Natural killer cell (primary cell): ENCODE measurements around the gene STH. TPM values are rescaled to one million over a fixed set of nuclear protein-coding genes. Genes with fewer than 3 reads are reported as not detected.

Source experiments
- ATAC-seq, 3 donors: fragments of 150-1000 bp in 2 of 3; fragments of 200-7000 bp in 1 of 3; cut with Tn5 transposase; 1 replicate in 1 of 3; 2 replicates in 2 of 3; pipeline ENCODE4 v1.10.0; 2021; ENCODE audit warnings: mild to moderate bottlenecking in 2 of 3, moderate library complexity in 2 of 3
- DNase-seq, 2 donors: peaks; one replicate each; pipeline versions ENCODE4 v3.0.0 to v3.0.0-alpha.2; 2013 to 2021; ENCODE audit warnings: mixed read lengths in 1 of 2
- H3K27ac ChIP-seq: one replicate; pipeline ENCODE4 v1.5.1; 2013; ENCODE audit warnings: mild to moderate bottlenecking, low read length
- H3K27me3 ChIP-seq: one replicate; pipeline ENCODE4 v1.6.1; 2013; ENCODE audit warnings: low read length; ENCODE audit not compliant: control insufficient read depth, insufficient read depth
- H3K36me3 ChIP-seq: one replicate; pipeline ENCODE4 v1.6.1; 2013; ENCODE audit warnings: low read length; ENCODE audit not compliant: control insufficient read depth, insufficient read depth
- H3K4me1 ChIP-seq: one replicate; pipeline ENCODE4 v1.6.1; 2013; ENCODE audit warnings: low read length; ENCODE audit not compliant: control insufficient read depth, insufficient read depth
- H3K4me3 ChIP-seq: one replicate; pipeline ENCODE4 v1.5.1; 2013; ENCODE audit warnings: low read length
- H3K9me3 ChIP-seq: one replicate; pipeline ENCODE4 v1.6.1; 2013; ENCODE audit warnings: low read length; ENCODE audit not compliant: control insufficient read depth, insufficient read depth
- H3K27ac Mint-ChIP-seq, 2 donors: one replicate each; pipeline ENCODE4 v1.8.0; 2022; ENCODE audit warnings: mild to moderate bottlenecking in 2 of 2, mixed read lengths in 2 of 2, moderate library complexity in 1 of 2
- H3K27me3 Mint-ChIP-seq, 2 donors: one replicate each; pipeline ENCODE4 v1.8.0; 2022; ENCODE audit warnings: low read depth in 2 of 2, mixed read lengths in 2 of 2
- H3K36me3 Mint-ChIP-seq: one replicate; pipeline ENCODE4 v1.8.0; 2022; ENCODE audit warnings: mixed read lengths
- H3K4me1 Mint-ChIP-seq, 2 donors: one replicate each; pipeline ENCODE4 v1.8.0; 2022; ENCODE audit warnings: mixed read lengths in 2 of 2
- H3K4me3 Mint-ChIP-seq: one replicate; pipeline ENCODE4 v1.8.0; 2022; ENCODE audit warnings: mild to moderate bottlenecking, moderate library complexity, mixed read lengths
- H3K9me3 Mint-ChIP-seq, 2 donors: one replicate each; pipeline ENCODE4 v1.8.0; 2022; ENCODE audit warnings: mixed read lengths in 2 of 2
- CTCF ChIP-seq: fragments of 200-600 bp; IDR thresholded peaks from one replicate; pipeline ENCODE4 v1.8.0; 2022; ENCODE audit warnings: antibody characterized with exemption
- WGBS: methylation state at CpG from one replicate; pipeline ENCODE4 v1.1.7; 2013; ENCODE audit warnings: missing lambda C conversion rate; ENCODE audit not compliant: insufficient coverage; 5-methylcytosine and 5-hydroxymethylcytosine counted together
- intact Hi-C: fragments of 100-400 bp; cut with micrococcal nuclease; formaldehyde crosslinking; loops from one replicate; pipeline ENCODE4 v1.14.2; 2022
- total RNA-seq, 4 donors: library from RNA; stranded (reverse); fragments of 120-200 nt in 1 of 4; gene quantifications; one replicate each; pipeline versions ENCODE4 v1.2.3 to v1.2.4, GENCODE V29; 2013 to 2022

The STH gene
- total RNA-seq, 3 donors from 2014 or later (not counting 1 experiment from before 2014, with no cell fraction given): not detected

- peaks cover 27% of the 10 kb centered on the region for H3K36me3 Mint-ChIP-seq
- no peak for TF ChIP-seq CTCF
- no peak overlapping the region for H3K4me3 Mint-ChIP-seq
- no peak overlapping the region for H3K4me3 ChIP-seq
- ATAC-seq (no peak), DNase-seq (no peak)
- H3K9me3 Mint-ChIP-seq: no peaks in the 10 kb centered on the region
- whole genome bisulfite sequencing: 93% methylated on average over 5 of the region's 6 CpGs
- peak overlapping the region in 1 of 2 donors; percentile 63 for H3K27ac Mint-ChIP-seq
- H3K4me1 ChIP-seq: no peaks in the 10 kb centered on the region
- no peaks in the 10 kb centered on the region for H3K27me3 Mint-ChIP-seq
- no peak overlapping the region for H3K27ac ChIP-seq
- intact Hi-C loops: no loop called here
- H3K27me3 ChIP-seq: no peaks in the 10 kb centered on the region
- H3K36me3 ChIP-seq: peaks cover 82% of the 10 kb centered on the region
- H3K4me1 Mint-ChIP-seq: peaks cover 12 to 22% of the 10 kb centered on the region in 2 donors
- H3K9me3 ChIP-seq: no peaks in the 10 kb centered on the region
Observed at GRCh38 chr17:46038414-46038813, 39.4 kb downstream of the STH start.

- no peak overlapping the region for H3K27ac ChIP-seq
- no peaks in the 10 kb centered on the region for H3K4me1 ChIP-seq
- Mint-ChIP-seq H3K4me1 (peaks cover 18 to 27% of the 10 kb centered on the region in 2 donors), H3K27ac (no peak overlapping the region), H3K27me3 (no peaks in the 10 kb centered on the region), H3K4me3 (no peak overlapping the region), H3K9me3 (no peaks in the 10 kb centered on the region), H3K36me3 (peaks cover 27% of the 10 kb centered on the region)
- no peaks in the 10 kb centered on the region for H3K9me3 ChIP-seq
- ATAC-seq: no peak
- no peak overlapping the region for H3K4me3 ChIP-seq
- no peak for TF ChIP-seq CTCF
- DNase-seq: no peak
- WGBS: 94% methylated on average over 12 of the region's 12 CpGs
- H3K27me3 ChIP-seq: no peaks in the 10 kb centered on the region
- intact Hi-C loops: no loop called here
- peaks cover 81% of the 10 kb centered on the region for H3K36me3 ChIP-seq
Observed at GRCh38 chr17:46038937-46039336, 39.9 kb downstream of the STH start.

GRCh38 chr17:46039592-46040186 lies 40.6 kb downstream of the STH start:
- Histone ChIP-seq H3K36me3 (peaks cover 76% of the 10 kb centered on the region), H3K4me3 (no peak overlapping the region), H3K9me3 (no peaks in the 10 kb centered on the region), H3K27me3 (no peaks in the 10 kb centered on the region), H3K27ac (no peak overlapping the region), H3K4me1 (no peaks in the 10 kb centered on the region)
- peaks cover 27% of the 10 kb centered on the region for H3K36me3 Mint-ChIP-seq
- H3K27ac Mint-ChIP-seq: no peak overlapping the region
- H3K27me3 Mint-ChIP-seq: no peaks in the 10 kb centered on the region
- no peak overlapping the region for H3K4me3 Mint-ChIP-seq
- ATAC-seq (no peak), DNase-seq (no peak)
- TF ChIP-seq CTCF: no peak
- intact Hi-C loops: no loop called here
- WGBS: 97% methylated on average over 4 of the region's 5 CpGs
- H3K4me1 Mint-ChIP-seq: peaks cover 25 to 31% of the 10 kb centered on the region in 2 donors
- no peaks in the 10 kb centered on the region for H3K9me3 Mint-ChIP-seq

GRCh38 chr17:46042246-46042645 lies 43.2 kb downstream of the STH start:
- H3K9me3 Mint-ChIP-seq: no peaks in the 10 kb centered on the region
- Histone ChIP-seq H3K27me3 (no peaks in the 10 kb centered on the region), H3K27ac (no peak overlapping the region), H3K4me1 (no peaks in the 10 kb centered on the region), H3K9me3 (no peaks in the 10 kb centered on the region), H3K4me3 (no peak overlapping the region), H3K36me3 (peaks cover 70% of the 10 kb centered on the region)
- H3K4me3 Mint-ChIP-seq: no peak overlapping the region
- no peak for TF ChIP-seq CTCF
- H3K36me3 Mint-ChIP-seq: peaks cover 22% of the 10 kb centered on the region
- peak overlapping the region in 1 of 2 donors; percentile 4 for H3K27ac Mint-ChIP-seq
- no peak for ATAC-seq
- WGBS: 100% methylated on average over 2 of the region's 2 CpGs
- H3K4me1 Mint-ChIP-seq: peaks cover 22 to 28% of the 10 kb centered on the region in 2 donors
- no peak for DNase-seq
- intact Hi-C loops: no loop called here
- no peaks in the 10 kb centered on the region for H3K27me3 Mint-ChIP-seq
